GM12892 (cell line): ENCODE results near the gene ATF1.
"Not testable (repeated sequence)": the region's sequence is repeated elsewhere in the genome, so short reads cannot be mapped to it uniquely, and the experiment has no call there.

Experiments
- DNase-seq: peaks from one replicate; pipeline ENCODE4 v3.0.0; 2011; ENCODE audit not compliant: insufficient read length
- FAIRE-seq: peaks from 2 replicates; lab custom pipeline; 2011; peaks lifted over from hg19 to GRCh38; lab: Jason Lieb, UNC
- POLR2A ChIP-seq: IDR thresholded peaks from 2 replicates; pipeline ENCODE4 v1.6.1; 2011; ENCODE audit warnings: low read depth, low read length, control low read depth
- POLR2AphosphoS5 ChIP-seq: IDR thresholded peaks from 2 replicates; pipeline ENCODE4 v1.6.1; 2011; ENCODE audit warnings: low read depth, low read length, control low read depth
- TAF1 ChIP-seq: IDR thresholded peaks from 2 replicates; pipeline ENCODE4 v1.6.1; 2011; ENCODE audit warnings: low read depth, mild to moderate bottlenecking, control low read depth, low read length, borderline replicate concordance

The ATF1 gene

GRCh38 chr12:50824914-50825313, 61.0 kb downstream of the ATF1 start:
- TF ChIP-seq TAF1: no peak
- peak; percentile 53 for FAIRE-seq
- DNase-seq: no peak

- TF ChIP-seq POLR2A: no peak
- TF ChIP-seq TAF1: no peak
- TF ChIP-seq POLR2AphosphoS5: no peak
- DNase-seq: no peak
- no peak for FAIRE-seq
Observed at GRCh38 chr12:50825372-50825838, 61.5 kb downstream of the ATF1 start.

- DNase-seq (no peak), FAIRE-seq (no peak)
- TF ChIP-seq POLR2A: no peak
- TF ChIP-seq POLR2AphosphoS5: no peak
- TF ChIP-seq TAF1: no peak
Observed at GRCh38 chr12:50828121-50828520, 64.2 kb downstream of the ATF1 start.

- no peak for DNase-seq
- no peak for TF ChIP-seq POLR2AphosphoS5
- no peak for TF ChIP-seq TAF1
- no peak for TF ChIP-seq POLR2A
- FAIRE-seq: no peak
Observed at GRCh38 chr12:50828886-50829285, 65.0 kb downstream of the ATF1 start.

GRCh38 chr12:50833801-50834200, 69.9 kb downstream of the ATF1 start:
- DNase-seq, FAIRE-seq: not testable (repeated sequence)

GRCh38 chr12:50839042-50839441, 75.1 kb downstream of the ATF1 start:
- DNase-seq (no peak), FAIRE-seq (no peak)
- TF ChIP-seq TAF1: no peak
- TF ChIP-seq POLR2A: no peak
- no peak for TF ChIP-seq POLR2AphosphoS5

GRCh38 chr12:50840809-50841487, 77.0 kb downstream of the ATF1 start:
- DNase-seq: no peak
- no peak for TF ChIP-seq POLR2AphosphoS5
- TF ChIP-seq POLR2A: no peak
- no peak for TF ChIP-seq TAF1

GRCh38 chr12:50841716-50842531, 78.0 kb downstream of the ATF1 start:
- no peak for DNase-seq
- no peak for FAIRE-seq
- TF ChIP-seq POLR2A (no peak), POLR2AphosphoS5 (no peak), TAF1 (no peak)

More at GRCh38 chr12:50840809-50841487, 77.0 kb downstream of the ATF1 start:
- FAIRE-seq: no peak

- DNase-seq (no peak), FAIRE-seq (no peak)
- TF ChIP-seq POLR2A (no peak), POLR2AphosphoS5 (no peak), TAF1 (no peak)
Observed at GRCh38 chr12:50842637-50843493, 79.0 kb downstream of the ATF1 start, which contains the start of gene TMPRSS12. Gene TMPRSS12 (plus strand): TSS chr12:50842926. CDS start chr12:50842965, 39 bp downstream.

GRCh38 chr12:50845021-50845647, 81.2 kb downstream of the ATF1 start:
- FAIRE-seq (no peak), DNase-seq (no peak)
- TF ChIP-seq POLR2A (no peak), TAF1 (no peak), POLR2AphosphoS5 (no peak)

GRCh38 chr12:50848963-50849362, 85.1 kb downstream of the ATF1 start:
- TF ChIP-seq POLR2A: no peak
- TF ChIP-seq TAF1: no peak
- TF ChIP-seq POLR2AphosphoS5: no peak
- DNase-seq: no peak
- no peak for FAIRE-seq

- not testable (repeated sequence) for DNase-seq, FAIRE-seq
Observed at GRCh38 chr12:50855218-50855617, 91.3 kb downstream of the ATF1 start.

GRCh38 chr12:50855679-50856078, 91.8 kb downstream of the ATF1 start:
- DNase-seq, FAIRE-seq: not testable (repeated sequence)
